ENCODE measurements around the gene PIK3CA. TPM values are rescaled to one million over a fixed set of nuclear protein-coding genes. Genes with fewer than 3 reads are reported as not detected.

Gene PIK3CA
- total and polyA plus RNA-seq, 2 experiments from 2014 or later, result 5.1 to 13.4 TPM

DNA sequence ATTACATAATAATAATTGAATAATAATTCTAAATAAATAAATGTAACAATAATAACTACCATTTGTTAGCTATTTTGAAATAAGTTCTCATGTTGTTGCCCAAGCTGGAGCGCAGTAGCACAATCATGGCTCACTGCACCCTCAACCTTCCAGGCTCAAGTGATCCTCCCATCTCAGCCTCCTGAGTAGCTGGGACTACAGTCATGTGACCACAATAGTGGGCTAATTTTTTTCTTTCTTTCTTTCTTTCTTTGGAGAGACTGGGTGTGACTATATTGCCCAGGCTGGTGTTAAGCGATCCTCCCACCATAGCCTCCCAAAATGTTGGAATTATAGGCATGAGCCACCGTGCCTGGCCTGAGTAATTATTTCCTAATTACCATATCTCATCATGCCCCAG, 133.7 kb downstream of the PIK3CA start:
- Mint-ChIP-seq H3K27me3 (ENCODE audit: insufficient read depth, low read depth, poor library complexity) (no peaks in the 10 kb centered on the region), H3K4me3 (no peak overlapping the region), H3K4me1 (peaks cover 6% of the 10 kb centered on the region), H3K9me3 (no peaks in the 10 kb centered on the region), H3K27ac (no peak overlapping the region), H3K36me3 (ENCODE audit: low read depth) (no peaks in the 10 kb centered on the region)
- Histone ChIP-seq H3F3A (replicated peaks; ENCODE audit: low read depth) (no peaks in the 10 kb centered on the region), H3K36me3 (ENCODE audit: insufficient read depth) (no peaks in the 10 kb centered on the region), H3K79me2 (replicated peaks; ENCODE audit: insufficient read depth) (no peaks in the 10 kb centered on the region), H3K4me3 (no peak overlapping the region), H4K20me1 (replicated peaks; ENCODE audit: insufficient read depth) (no peaks in the 10 kb centered on the region), H3K9me2 (ENCODE audit: insufficient read depth) (no peaks in the 10 kb centered on the region), H2AFZ (no peak overlapping the region), H3K4me1 (ENCODE audit: insufficient read depth) (peaks cover 5% of the 10 kb centered on the region; the same call in 1 of the 2 replicates), H3K4me2 (no peak overlapping the region), H3K27ac (ENCODE audit: low read depth) (no peak overlapping the region), H3K27me3 (ENCODE audit: insufficient read depth) (no peaks in the 10 kb centered on the region)
- TF ChIP-seq NANOG (IDR thresholded peaks at IDR 0.05; ENCODE audit: borderline replicate concordance) (no peak), REST (IDR thresholded peaks at IDR 0.05; ENCODE audit: unreplicated experiment) (no peak), ZNF114 (CRISPR knock-in tag; IDR thresholded peaks at IDR 0.05) (no peak), STAT1 (IDR thresholded peaks at IDR 0.05; ENCODE audit: unreplicated experiment) (no peak), EZH2phosphoT487 (IDR thresholded peaks at IDR 0.05; ENCODE audit: unreplicated experiment) (no peak), POLR2AphosphoS5 (IDR thresholded peaks at IDR 0.05; ENCODE audit: low read depth) (no peak), EZH2 (IDR thresholded peaks at IDR 0.05; ENCODE audit: low read depth, unreplicated experiment) (no peak), CREB1 (CRISPR knock-in tag; IDR thresholded peaks at IDR 0.05; ENCODE audit: low read depth) (no peak), ZNF331 (CRISPR knock-in tag; IDR thresholded peaks at IDR 0.05; ENCODE audit: low read depth) (no peak), JUNB (IDR thresholded peaks at IDR 0.05; ENCODE audit: unreplicated experiment) (no peak)
- TF ChIP-seq, protein P1, sequence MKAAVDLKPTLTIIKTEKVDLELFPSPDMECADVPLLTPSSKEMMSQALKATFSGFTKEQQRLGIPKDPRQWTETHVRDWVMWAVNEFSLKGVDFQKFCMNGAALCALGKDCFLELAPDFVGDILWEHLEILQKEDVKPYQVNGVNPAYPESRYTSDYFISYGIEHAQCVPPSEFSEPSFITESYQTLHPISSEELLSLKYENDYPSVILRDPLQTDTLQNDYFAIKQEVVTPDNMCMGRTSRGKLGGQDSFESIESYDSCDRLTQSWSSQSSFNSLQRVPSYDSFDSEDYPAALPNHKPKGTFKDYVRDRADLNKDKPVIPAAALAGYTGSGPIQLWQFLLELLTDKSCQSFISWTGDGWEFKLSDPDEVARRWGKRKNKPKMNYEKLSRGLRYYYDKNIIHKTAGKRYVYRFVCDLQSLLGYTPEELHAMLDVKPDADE (IDR thresholded peaks at IDR 0.05), result no peak
- TF ChIP-seq, protein P2, sequence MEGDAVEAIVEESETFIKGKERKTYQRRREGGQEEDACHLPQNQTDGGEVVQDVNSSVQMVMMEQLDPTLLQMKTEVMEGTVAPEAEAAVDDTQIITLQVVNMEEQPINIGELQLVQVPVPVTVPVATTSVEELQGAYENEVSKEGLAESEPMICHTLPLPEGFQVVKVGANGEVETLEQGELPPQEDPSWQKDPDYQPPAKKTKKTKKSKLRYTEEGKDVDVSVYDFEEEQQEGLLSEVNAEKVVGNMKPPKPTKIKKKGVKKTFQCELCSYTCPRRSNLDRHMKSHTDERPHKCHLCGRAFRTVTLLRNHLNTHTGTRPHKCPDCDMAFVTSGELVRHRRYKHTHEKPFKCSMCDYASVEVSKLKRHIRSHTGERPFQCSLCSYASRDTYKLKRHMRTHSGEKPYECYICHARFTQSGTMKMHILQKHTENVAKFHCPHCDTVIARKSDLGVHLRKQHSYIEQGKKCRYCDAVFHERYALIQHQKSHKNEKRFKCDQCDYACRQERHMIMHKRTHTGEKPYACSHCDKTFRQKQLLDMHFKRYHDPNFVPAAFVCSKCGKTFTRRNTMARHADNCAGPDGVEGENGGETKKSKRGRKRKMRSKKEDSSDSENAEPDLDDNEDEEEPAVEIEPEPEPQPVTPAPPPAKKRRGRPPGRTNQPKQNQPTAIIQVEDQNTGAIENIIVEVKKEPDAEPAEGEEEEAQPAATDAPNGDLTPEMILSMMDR (conservative IDR thresholded peaks at IDR 0.05; ENCODE audit: low read depth in 2 of 2), result no peak
- TF ChIP-seq, protein P3, sequence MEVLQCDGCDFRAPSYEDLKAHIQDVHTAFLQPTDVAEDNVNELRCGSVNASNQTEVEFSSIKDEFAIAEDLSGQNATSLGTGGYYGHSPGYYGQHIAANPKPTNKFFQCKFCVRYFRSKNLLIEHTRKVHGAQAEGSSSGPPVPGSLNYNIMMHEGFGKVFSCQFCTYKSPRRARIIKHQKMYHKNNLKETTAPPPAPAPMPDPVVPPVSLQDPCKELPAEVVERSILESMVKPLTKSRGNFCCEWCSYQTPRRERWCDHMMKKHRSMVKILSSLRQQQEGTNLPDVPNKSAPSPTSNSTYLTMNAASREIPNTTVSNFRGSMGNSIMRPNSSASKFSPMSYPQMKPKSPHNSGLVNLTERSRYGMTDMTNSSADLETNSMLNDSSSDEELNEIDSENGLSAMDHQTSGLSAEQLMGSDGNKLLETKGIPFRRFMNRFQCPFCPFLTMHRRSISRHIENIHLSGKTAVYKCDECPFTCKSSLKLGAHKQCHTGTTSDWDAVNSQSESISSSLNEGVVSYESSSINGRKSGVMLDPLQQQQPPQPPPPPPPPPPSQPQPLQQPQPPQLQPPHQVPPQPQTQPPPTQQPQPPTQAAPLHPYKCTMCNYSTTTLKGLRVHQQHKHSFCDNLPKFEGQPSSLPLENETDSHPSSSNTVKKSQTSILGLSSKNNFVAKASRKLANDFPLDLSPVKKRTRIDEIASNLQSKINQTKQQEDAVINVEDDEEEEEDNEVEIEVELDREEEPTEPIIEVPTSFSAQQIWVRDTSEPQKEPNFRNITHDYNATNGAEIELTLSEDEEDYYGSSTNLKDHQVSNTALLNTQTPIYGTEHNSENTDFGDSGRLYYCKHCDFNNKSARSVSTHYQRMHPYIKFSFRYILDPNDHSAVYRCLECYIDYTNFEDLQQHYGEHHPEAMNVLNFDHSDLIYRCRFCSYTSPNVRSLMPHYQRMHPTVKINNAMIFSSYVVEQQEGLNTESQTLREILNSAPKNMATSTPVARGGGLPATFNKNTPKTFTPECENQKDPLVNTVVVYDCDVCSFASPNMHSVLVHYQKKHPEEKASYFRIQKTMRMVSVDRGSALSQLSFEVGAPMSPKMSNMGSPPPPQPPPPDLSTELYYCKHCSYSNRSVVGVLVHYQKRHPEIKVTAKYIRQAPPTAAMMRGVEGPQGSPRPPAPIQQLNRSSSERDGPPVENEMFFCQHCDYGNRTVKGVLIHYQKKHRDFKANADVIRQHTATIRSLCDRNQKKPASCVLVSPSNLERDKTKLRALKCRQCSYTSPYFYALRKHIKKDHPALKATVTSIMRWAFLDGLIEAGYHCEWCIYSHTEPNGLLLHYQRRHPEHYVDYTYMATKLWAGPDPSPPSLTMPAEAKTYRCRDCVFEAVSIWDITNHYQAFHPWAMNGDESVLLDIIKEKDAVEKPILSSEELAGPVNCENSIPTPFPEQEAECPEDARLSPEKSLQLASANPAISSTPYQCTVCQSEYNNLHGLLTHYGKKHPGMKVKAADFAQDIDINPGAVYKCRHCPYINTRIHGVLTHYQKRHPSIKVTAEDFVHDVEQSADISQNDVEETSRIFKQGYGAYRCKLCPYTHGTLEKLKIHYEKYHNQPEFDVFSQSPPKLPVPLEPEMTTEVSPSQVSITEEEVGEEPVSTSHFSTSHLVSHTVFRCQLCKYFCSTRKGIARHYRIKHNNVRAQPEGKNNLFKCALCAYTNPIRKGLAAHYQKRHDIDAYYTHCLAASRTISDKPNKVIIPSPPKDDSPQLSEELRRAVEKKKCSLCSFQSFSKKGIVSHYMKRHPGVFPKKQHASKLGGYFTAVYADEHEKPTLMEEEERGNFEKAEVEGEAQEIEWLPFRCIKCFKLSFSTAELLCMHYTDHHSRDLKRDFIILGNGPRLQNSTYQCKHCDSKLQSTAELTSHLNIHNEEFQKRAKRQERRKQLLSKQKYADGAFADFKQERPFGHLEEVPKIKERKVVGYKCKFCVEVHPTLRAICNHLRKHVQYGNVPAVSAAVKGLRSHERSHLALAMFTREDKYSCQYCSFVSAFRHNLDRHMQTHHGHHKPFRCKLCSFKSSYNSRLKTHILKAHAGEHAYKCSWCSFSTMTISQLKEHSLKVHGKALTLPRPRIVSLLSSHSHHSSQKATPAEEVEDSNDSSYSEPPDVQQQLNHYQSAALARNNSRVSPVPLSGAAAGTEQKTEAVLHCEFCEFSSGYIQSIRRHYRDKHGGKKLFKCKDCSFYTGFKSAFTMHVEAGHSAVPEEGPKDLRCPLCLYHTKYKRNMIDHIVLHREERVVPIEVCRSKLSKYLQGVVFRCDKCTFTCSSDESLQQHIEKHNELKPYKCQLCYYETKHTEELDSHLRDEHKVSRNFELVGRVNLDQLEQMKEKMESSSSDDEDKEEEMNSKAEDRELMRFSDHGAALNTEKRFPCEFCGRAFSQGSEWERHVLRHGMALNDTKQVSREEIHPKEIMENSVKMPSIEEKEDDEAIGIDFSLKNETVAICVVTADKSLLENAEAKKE (CRISPR knock-in tag; IDR thresholded peaks at IDR 0.05), result no peak
- ATAC-seq (no peak), DNase-seq (ENCODE audit: low spot score) (no peak)
